Measurements from ENCODE around the gene KIF21A. TPM values are rescaled to one million over a fixed set of nuclear protein-coding genes. Genes with fewer than 3 reads are reported as not detected.

KIF21A gene
- total RNA-seq, 1 donor from 2014 or later, result 12.2 TPM

DNA sequence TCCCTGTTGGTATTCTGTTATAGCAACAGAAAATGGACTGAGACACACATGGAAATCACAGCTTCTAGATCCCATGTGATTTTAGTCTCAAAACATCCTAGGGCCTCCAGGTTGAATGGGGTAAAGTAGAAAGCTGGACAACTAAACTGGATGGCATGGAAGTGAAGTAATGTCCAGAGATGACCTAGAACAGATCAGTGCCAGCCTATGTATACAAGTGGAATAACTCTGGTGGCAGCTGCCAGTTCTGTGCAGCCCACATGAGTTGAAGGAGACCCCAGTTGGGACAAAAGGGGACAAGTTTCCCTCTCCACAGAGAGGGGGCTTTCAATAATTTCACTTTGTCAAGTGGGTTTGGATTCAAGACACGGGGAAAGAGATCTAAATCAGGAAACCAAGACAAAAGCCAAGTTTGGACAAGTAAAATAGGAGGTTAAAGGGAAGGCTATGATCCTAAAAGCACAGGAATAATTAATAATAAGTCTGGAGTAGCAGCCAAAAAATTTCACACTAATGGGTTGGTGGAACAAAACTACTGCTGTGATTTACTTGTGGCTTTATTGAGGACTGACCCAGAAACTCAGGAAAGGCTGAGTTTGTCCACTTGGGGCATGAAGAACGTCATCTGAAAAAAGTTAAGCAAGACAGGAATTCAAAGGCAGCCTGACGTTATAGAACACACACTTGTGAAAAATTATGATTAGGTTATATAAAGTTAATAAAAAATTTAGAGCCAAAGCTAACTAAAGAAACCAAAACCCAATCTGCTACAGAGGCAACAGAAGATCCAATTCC is 11.7 kb downstream of the KIF21A start:
- intact Hi-C loops (cut with DNase I), result no loop called here

GRCh38 chr12:39429809-39430208 is 13.1 kb downstream of the KIF21A start:
- Histone ChIP-seq H3K36me3 (no peaks in the 10 kb centered on the region), H3K4me3 (no peak overlapping the region), H3K9me3 (no peaks in the 10 kb centered on the region), H3K27me3 (no peaks in the 10 kb centered on the region), H3K27ac (no peak overlapping the region), H3K4me1 (no peaks in the 10 kb centered on the region)
- ATAC-seq (no peak), DNase-seq (no peak)
- TF ChIP-seq, protein P1, sequence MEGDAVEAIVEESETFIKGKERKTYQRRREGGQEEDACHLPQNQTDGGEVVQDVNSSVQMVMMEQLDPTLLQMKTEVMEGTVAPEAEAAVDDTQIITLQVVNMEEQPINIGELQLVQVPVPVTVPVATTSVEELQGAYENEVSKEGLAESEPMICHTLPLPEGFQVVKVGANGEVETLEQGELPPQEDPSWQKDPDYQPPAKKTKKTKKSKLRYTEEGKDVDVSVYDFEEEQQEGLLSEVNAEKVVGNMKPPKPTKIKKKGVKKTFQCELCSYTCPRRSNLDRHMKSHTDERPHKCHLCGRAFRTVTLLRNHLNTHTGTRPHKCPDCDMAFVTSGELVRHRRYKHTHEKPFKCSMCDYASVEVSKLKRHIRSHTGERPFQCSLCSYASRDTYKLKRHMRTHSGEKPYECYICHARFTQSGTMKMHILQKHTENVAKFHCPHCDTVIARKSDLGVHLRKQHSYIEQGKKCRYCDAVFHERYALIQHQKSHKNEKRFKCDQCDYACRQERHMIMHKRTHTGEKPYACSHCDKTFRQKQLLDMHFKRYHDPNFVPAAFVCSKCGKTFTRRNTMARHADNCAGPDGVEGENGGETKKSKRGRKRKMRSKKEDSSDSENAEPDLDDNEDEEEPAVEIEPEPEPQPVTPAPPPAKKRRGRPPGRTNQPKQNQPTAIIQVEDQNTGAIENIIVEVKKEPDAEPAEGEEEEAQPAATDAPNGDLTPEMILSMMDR (IDR thresholded peaks at IDR 0.05), result no peak
- intact Hi-C loops (cut with DNase I), result no loop called here

More for the DNA sequence above, 11.7 kb downstream of the KIF21A start:
- TF ChIP-seq, protein P1 (IDR thresholded peaks at IDR 0.05), result no peak
- ATAC-seq (no peak), DNase-seq (no peak)
- no peak overlapping the region for H3K27ac ChIP-seq
- H3K36me3 ChIP-seq, result no peaks in the 10 kb centered on the region
- no peaks in the 10 kb centered on the region for H3K27me3 ChIP-seq
- no peak overlapping the region for H3K4me3 ChIP-seq
- no peaks in the 10 kb centered on the region for H3K9me3 ChIP-seq
- H3K4me1 ChIP-seq, result no peaks in the 10 kb centered on the region

DNA sequence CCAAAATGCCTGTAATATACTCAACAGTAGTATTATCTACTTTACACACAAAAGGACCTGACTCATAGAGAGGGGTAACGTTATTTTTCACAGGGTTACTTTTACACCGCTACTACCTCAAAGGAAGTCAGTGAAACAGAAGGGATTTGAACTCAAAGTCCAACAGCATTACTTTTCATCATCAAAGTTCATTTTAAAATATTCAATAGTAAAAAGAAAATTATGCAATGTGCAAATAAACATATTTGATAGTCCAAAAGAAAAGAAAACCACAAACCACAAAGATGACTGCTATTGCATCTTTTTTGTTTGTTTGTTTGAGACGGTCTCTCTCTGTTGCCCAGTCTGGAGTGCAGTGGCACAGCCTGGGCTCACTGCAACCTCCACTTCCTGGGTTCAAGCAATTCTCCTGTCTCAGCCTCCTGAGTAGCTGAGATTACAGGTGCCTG is 15.5 kb downstream of the KIF21A start:
- no peak overlapping the region for H3K4me3 ChIP-seq
- intact Hi-C loops (cut with DNase I), result no loop called here
- no peak overlapping the region for H3K27ac ChIP-seq
- DNase-seq (no peak), ATAC-seq (no peak)
- H3K36me3 ChIP-seq, result no peaks in the 10 kb centered on the region
- TF ChIP-seq, protein P1 (IDR thresholded peaks at IDR 0.05), result no peak
- H3K4me1 ChIP-seq, result no peaks in the 10 kb centered on the region
- no peaks in the 10 kb centered on the region for H3K9me3 ChIP-seq
- no peaks in the 10 kb centered on the region for H3K27me3 ChIP-seq

DNA sequence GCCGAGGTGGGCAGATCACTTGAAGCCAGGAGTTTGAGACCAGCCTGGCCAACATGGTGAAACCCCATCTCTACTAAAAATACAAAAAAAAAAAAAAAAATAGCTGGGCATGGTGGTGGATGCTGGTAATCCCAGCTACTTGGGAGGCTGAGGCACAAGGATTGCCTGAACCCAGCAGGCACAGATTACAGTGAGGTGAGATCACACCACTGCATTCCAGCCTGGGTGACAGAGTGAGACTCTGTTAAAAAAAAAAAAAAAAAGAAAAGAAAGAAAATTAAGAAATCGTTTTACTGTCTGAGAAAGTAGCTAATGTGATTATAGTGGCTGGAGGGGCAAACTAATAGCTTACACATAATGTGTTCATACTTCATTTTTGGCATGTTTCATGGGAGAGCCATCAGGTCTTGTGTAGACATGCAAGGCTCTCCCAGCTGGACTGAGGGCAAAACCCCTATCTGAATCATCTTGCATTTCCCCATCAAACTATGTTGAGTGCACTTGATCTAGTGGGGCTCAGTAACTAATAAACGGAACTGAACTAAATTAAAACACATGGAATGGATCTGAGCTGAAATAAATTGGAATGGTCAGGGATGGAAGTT is 16.2 kb downstream of the KIF21A start:
- Histone ChIP-seq H3K4me1 (no peaks in the 10 kb centered on the region), H3K27ac (no peak overlapping the region), H3K9me3 (no peaks in the 10 kb centered on the region), H3K36me3 (no peaks in the 10 kb centered on the region), H3K27me3 (no peaks in the 10 kb centered on the region), H3K4me3 (no peak overlapping the region)
- no peak for DNase-seq
- intact Hi-C loops (cut with DNase I), result no loop called here
- no peak for ATAC-seq
- TF ChIP-seq, protein P1 (IDR thresholded peaks at IDR 0.05), result no peak

- no peak overlapping the region for H3K4me3 ChIP-seq
- DNase-seq (no peak), ATAC-seq (no peak)
- H3K36me3 ChIP-seq, result no peaks in the 10 kb centered on the region
- no peaks in the 10 kb centered on the region for H3K9me3 ChIP-seq
- no peaks in the 10 kb centered on the region for H3K4me1 ChIP-seq
- TF ChIP-seq, protein P1 (IDR thresholded peaks at IDR 0.05), result no peak
- intact Hi-C loops (cut with DNase I), result no loop called here
- H3K27me3 ChIP-seq, result no peaks in the 10 kb centered on the region
- no peak overlapping the region for H3K27ac ChIP-seq
Observed at GRCh38 chr12:39420043-39420442, 22.9 kb downstream of the KIF21A start.

Data from upper lobe of right lung (tissue), 1 donor.